DOHH2 (cell line): ENCODE measurements around the gene TBC1D2B.

Source experiments
- H3F3A ChIP-seq: fragments of 200-600 bp; sonication (generic), shearing (Covaris generic); 2 replicates; pipeline ENCODE4 v1.6.0; 2016; ENCODE audit warnings: antibody characterized with exemption, mild to moderate bottlenecking; ENCODE audit not compliant: control insufficient read depth, insufficient read depth
- H3K27ac ChIP-seq: fragments of 200-600 bp; sonication (generic); 2 replicates; pipeline ENCODE4 v1.5.1; 2014; ENCODE audit warnings: low read depth, mild to moderate bottlenecking, low read length, moderate library complexity
- H3K27me3 ChIP-seq: fragments of 200-600 bp; sonication (generic); 2 replicates; pipeline ENCODE4 v1.6.1; 2014; ENCODE audit warnings: mild to moderate bottlenecking, low read length, mixed read lengths; ENCODE audit not compliant: control insufficient read depth
- H3K36me3 ChIP-seq: fragments of 200-600 bp; sonication (generic); 2 replicates; pipeline ENCODE4 v1.6.1; 2014; ENCODE audit warnings: mild to moderate bottlenecking, low read length, moderate library complexity, mixed read lengths; ENCODE audit not compliant: control insufficient read depth
- H3K4me1 ChIP-seq: fragments of 200-600 bp; sonication (generic); 2 replicates; pipeline ENCODE4 v1.6.1; 2014; ENCODE audit warnings: mild to moderate bottlenecking, low read length, mixed read lengths; ENCODE audit not compliant: control insufficient read depth
- H3K4me2 ChIP-seq: fragments of 200-600 bp; sonication (generic); 2 replicates; pipeline ENCODE4 v1.6.0; 2014; ENCODE audit warnings: mild to moderate bottlenecking, low read length, moderate library complexity
- H3K4me3 ChIP-seq: fragments of 200-600 bp; sonication (generic); 2 replicates; pipeline ENCODE4 v1.5.1; 2014; ENCODE audit warnings: mild to moderate bottlenecking, low read length, mixed read lengths
- H3K79me2 ChIP-seq: fragments of 200-600 bp; sonication (generic); 2 replicates; pipeline ENCODE4 v1.6.1; 2014; ENCODE audit warnings: mild to moderate bottlenecking, low read length, mixed read lengths; ENCODE audit not compliant: control insufficient read depth
- H3K9me2 ChIP-seq: fragments of 200-600 bp; sonication (generic); replicated peaks from 2 replicates; pipeline ENCODE4 v1.6.1; 2014; ENCODE audit warnings: mild to moderate bottlenecking, low read length, mixed read lengths; ENCODE audit not compliant: control insufficient read depth
- H3K9me3 ChIP-seq: fragments of 200-600 bp; sonication (generic); 2 replicates; pipeline ENCODE4 v1.6.1; 2014; ENCODE audit warnings: antibody characterized with exemption, low read length, mixed read lengths; ENCODE audit not compliant: control insufficient read depth, insufficient read depth
- H4K20me1 ChIP-seq: fragments of 200-600 bp; sonication (generic); 2 replicates; pipeline ENCODE4 v1.6.0; 2014; ENCODE audit warnings: low read depth, mild to moderate bottlenecking, antibody characterized with exemption, low read length, moderate library complexity; ENCODE audit not compliant: control insufficient read depth, insufficient read depth
- CTCF ChIP-seq: fragments of 200-600 bp; sonication (generic); IDR thresholded peaks from one replicate; pipeline ENCODE4 v1.5.1; 2014; ENCODE audit warnings: antibody characterized with exemption, mild to moderate bottlenecking, low read depth, low read length; ENCODE audit not compliant: poor library complexity, severe bottlenecking
- EZH2phosphoT487 ChIP-seq: fragments of 200-600 bp; sonication (generic); IDR thresholded peaks from 2 replicates; pipeline ENCODE4 v1.6.1; 2017; ENCODE audit warnings: borderline replicate concordance, mild to moderate bottlenecking, antibody characterized with exemption, low read length, moderate library complexity, mixed read lengths

TBC1D2B gene

GRCh38 chr15:77986891-77987764 is 90.4 kb downstream of the TBC1D2B start:
- Histone ChIP-seq H3K27me3 (peaks cover 4% of the 10 kb centered on the region; the same call in 1 of the 2 replicates), H3K79me2 (no peaks in the 10 kb centered on the region), H3K9me3 (no peaks in the 10 kb centered on the region), H3K36me3 (no peaks in the 10 kb centered on the region), H3K4me1 (peaks cover 26% of the 10 kb centered on the region), H3K4me3 (no peak overlapping the region), H4K20me1 (peaks cover 5% of the 10 kb centered on the region; the same call in 1 of the 2 replicates), H3F3A (no peaks in the 10 kb centered on the region), H3K4me2 (no peak overlapping the region), H3K27ac (no peak overlapping the region), H3K9me2 (no peaks in the 10 kb centered on the region)
- TF ChIP-seq CTCF (no peak), EZH2phosphoT487 (no peak)

GRCh38 chr15:77985931-77986480 is 91.5 kb downstream of the TBC1D2B start:
- Histone ChIP-seq H3K9me2 (no peaks in the 10 kb centered on the region), H3K4me3 (no peak overlapping the region), H3K27ac (no peak overlapping the region), H3K4me1 (peaks cover 14% of the 10 kb centered on the region), H3F3A (no peaks in the 10 kb centered on the region), H3K27me3 (peaks cover 4% of the 10 kb centered on the region; the same call in 1 of the 2 replicates), H4K20me1 (peaks cover 4% of the 10 kb centered on the region; the same call in 1 of the 2 replicates), H3K9me3 (no peaks in the 10 kb centered on the region), H3K4me2 (no peak overlapping the region), H3K79me2 (no peaks in the 10 kb centered on the region), H3K36me3 (no peaks in the 10 kb centered on the region)
- TF ChIP-seq EZH2phosphoT487 (no peak), CTCF (no peak)

- Histone ChIP-seq H3F3A (no peaks in the 10 kb centered on the region), H3K27ac (no peak overlapping the region), H3K9me3 (no peaks in the 10 kb centered on the region), H3K9me2 (no peaks in the 10 kb centered on the region), H3K36me3 (no peaks in the 10 kb centered on the region), H3K4me1 (peaks cover 7% of the 10 kb centered on the region), H4K20me1 (no peaks in the 10 kb centered on the region), H3K4me2 (no peak overlapping the region), H3K4me3 (no peak overlapping the region), H3K79me2 (no peaks in the 10 kb centered on the region), H3K27me3 (peaks cover 4% of the 10 kb centered on the region; the same call in 1 of the 2 replicates)
- no peak for TF ChIP-seq CTCF
- TF ChIP-seq EZH2phosphoT487, result no peak
These were observed 92.2 kb downstream of the TBC1D2B start for GRCh38 chr15:77985031-77985930.
